Stimulated activated CD8-positive, alpha-beta memory T cell treated with anti-CD3 and anti-CD28 coated beads, Interleukin-4, amount 100 ng/mL, for 48 hours (primary cell): ENCODE data around the gene NDUFAF3.

Experiments used
- DNase-seq: peaks from one replicate; pipeline ENCODE4 v3.0.0-alpha.2; 2020

NDUFAF3 gene, protein sequence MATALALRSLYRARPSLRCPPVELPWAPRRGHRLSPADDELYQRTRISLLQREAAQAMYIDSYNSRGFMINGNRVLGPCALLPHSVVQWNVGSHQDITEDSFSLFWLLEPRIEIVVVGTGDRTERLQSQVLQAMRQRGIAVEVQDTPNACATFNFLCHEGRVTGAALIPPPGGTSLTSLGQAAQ

DNA sequence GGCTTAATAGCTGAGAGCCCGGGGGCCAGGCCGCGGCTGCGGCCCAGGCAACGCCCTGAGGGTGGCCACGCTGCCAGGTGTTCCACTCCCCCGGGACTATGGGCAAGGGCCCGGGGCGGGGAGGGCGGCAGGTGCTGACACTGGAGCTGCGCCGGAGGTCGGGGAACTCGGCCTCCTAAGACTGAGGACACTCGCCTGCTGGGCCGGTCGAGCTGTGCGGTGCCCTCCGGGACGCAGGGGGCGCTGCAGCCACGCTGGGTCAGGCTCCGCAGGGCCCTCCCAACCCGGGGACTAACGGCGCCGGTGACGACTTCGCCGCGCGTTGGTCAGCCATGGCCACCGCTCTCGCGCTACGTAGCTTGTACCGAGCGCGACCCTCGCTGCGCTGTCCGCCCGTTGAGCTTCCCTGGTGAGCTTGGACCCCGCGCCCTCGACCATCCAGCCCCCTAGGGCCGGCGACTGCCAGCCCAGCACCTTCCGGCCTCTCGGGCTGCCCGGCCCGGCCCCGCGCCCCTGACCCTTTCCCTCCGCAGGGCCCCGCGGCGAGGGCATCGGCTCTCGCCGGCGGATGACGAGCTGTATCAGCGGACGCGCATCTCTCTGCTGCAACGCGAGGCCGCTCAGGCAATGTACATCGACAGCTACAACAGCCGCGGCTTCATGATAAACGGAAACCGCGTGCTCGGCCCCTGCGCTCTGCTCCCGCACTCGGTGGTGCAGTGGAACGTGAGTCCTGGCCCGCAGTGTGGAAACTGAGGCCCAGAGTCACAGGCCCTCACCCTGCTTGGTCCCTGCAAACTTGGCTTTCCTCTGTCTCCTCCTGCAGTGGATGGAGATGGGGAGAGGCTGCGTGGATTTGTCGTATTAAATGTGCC is at the start of gene NDUFAF3:
Gene NDUFAF3, plus strand, starts transcription at position 309 of the 875 bp plus-strand sequence. Its CDS starts 24 bp downstream, at position 333.
- DNase-seq: peak; percentile 95

DNA sequence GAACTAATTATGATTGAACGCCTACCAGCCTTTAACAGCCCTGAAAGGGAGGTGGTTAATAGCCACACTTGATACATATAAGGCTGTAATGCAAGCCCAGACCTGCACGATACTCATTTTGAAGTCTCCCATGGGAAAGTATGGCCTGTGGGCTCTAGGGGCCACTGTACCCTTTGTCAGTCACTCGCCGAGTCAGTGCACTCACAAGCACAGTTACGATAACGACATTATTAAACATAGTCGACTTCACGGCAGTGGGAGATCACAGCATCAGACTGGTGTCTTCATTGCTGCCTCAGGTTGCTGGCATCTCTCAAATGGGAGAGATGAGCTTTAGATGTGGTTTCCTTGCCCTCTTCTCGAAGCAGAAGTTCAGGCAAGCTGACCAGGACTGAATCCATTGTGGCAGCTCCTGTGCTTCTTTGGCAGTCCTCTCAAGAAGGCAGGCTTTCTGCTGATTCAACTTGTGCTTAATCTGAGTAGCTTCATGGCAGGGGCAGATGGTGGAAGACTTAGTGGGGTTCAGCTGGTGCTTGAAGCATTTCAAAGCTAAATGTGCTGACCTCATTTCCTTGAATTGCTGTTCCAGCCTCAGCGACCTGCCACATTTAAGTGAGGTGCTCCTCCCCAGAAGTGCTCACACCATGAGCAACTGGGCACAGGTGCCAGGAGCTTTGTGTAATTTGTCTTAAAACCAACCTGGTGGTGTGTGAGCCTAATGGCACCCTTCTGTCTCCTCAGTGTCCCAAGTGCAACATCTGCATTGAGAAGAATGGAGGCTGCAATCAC is 47.7 kb upstream of the NDUFAF3 start:
- no peak for DNase-seq

DNA sequence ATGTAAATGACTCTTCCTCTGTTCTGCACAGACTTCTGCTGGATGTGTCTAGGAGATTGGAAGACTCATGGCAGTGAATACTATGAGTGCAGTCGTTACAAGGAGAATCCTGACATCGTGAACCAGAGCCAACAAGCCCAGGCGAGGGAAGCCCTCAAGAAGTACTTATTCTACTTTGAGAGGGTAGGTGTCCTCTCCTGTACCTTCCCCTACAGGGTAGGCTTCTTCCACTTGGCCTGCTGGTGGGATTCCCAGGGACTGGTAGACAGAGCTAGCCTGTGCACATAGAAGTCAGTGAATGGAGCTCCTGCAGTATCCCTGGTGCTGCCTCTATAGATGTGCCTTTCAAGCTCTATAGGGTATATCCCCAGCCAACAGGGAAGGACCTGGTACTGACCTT is 42.5 kb upstream of the NDUFAF3 start:
- no peak for DNase-seq

DNA sequence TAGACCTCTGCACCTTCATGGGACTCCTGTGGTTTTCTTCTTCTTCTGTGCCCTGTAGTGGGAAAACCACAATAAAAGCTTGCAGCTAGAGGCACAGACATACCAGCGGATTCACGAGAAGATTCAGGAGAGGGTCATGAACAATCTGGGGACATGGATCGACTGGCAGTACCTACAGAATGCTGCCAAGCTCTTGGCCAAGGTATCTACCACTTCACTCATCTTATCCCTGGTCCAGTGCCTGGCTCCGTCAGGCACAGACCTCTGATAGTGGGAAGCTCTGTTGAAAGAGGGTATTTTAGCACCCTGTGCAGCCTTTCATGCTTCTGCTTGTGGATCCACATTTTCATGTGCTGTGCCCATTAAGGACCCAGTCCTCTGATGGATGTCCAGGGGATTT is 41.6 kb upstream of the NDUFAF3 start:
- no peak for DNase-seq

DNA sequence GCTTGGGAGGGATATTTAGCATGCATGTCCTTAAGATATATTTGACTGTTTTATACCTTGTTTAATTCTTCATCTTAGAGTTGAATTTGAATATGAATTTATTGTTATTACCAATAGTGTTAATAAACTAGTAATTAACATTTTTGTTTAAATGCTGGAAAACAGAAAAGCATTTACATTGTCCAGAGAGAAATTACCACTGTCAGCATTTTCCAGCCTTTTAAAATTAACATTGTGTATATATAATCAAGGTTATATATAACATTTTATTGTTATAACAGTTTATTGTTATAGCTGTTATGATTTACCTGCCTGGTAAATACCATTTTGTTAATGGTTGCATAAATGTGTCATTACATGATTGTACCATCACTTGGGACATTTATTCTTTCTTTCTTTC is 39.9 kb upstream of the NDUFAF3 start:
- DNase-seq: no peak

DNA sequence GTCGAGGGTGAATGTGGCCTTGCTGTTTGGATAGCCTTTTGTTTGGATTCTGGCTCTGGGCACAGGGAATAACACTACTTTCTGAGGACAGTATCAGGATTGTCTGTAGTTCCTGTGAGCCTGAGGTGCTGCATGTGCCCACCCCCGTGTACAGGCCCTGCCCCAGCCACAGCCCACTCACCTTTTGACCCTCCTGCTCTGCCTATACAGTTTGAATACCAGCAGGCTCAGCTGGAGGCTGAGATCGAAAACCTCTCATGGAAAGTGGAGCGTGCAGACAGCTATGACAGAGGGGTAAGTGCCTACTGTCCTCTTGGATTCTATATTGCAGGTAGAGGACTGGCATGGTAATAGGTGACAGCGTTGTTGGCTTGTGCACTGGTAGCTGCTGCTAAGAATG is 39.2 kb upstream of the NDUFAF3 start:
- no peak for DNase-seq

DNA sequence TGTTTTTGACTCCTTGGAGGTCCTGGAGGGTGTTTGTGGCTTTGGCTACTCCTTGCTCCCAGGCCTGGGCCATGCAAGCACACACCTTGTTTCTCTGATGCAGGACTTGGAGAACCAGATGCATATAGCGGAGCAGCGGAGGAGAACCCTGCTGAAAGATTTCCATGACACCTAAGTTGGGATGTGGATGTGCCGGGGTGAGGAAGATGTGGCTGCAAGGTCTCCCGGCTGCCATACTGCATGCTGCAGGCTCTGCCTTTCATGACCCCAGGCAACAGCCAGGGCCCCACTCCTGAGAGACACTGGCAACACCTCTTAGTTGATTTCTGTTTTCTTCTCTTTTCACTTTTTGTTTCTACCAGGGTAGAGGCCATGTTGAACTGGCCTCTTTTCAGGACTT is 38.8 kb upstream of the NDUFAF3 start:
- no peak for DNase-seq

DNA sequence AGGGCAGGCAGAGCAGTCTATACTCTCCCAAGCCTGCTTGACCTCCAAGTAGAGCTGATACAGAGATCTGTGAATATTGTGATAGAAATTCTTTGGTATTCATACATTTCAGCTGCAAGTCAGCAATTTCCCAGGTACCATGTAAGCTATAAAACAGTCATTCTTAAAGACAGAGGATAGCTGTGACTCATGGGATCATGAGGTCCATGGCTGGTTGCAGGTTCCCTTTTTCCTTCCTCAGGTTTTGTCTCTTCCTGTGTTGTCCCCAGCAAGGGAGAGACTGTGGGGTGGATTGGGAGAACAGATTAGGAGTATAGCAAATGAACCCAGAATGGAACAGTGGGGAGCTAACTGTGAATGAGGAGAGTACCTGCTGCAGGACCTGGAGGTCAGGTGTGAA is 37.3 kb upstream of the NDUFAF3 start:
- DNase-seq: no peak

DNA sequence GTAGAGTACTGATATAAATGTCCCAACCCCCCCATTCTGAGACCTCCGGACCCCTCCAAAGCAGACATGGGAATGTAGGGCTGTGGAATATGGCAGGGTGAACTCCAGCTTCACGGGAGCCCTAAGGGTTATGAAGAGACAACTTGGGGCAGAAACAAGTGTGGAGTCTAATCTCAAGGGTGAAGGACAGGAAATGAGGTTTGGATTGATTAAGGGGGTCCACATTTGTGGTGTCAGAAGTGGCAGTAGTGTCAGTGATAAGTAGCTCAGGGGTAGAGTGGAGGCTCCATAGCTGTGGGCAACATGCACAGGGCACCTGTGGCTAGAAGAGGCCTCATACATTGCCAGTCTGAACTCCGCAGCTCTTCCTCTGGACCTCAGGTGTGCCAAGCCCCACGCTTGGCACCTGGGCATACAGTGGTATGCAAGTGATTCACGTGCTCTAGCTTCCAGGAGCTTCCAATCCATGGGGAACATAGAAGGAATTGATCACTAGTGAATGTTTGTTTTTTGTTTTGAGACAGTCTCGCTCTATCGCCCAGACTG is 36.0 kb upstream of the NDUFAF3 start:
- DNase-seq: no peak

DNA sequence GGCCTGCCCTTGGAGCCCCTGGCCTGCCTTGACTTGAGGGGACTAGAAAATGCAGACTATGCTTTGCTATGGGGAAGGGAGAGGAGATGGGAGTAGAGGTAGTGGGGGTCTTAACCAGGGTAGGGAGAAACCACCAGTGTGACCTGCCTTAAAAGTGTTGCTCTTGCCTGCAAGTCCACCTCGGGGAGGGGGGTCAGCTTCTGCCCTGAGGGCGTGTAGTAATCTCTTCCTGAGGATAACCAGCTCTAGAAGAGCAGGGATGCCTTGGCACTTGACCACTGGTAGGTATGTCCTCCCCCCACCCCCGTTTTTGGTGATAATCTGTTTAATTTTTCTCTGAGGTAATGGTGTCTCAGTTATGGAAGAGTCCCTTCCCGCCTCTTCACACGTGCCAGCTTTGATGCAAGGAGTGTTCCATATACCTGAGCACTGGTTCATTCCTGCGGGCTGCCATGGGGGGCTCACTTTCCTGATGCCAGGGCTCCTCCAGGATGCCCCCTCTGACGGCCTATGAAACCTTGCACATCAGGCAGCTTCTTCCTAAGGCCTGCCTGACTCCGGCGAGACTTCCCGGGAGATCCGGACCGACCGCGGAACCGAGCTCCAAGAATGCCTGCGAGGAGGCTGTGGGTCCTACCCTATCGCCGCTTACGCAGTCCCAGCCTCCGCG is 32.7 kb upstream of the NDUFAF3 start:
- DNase-seq: no peak

DNA sequence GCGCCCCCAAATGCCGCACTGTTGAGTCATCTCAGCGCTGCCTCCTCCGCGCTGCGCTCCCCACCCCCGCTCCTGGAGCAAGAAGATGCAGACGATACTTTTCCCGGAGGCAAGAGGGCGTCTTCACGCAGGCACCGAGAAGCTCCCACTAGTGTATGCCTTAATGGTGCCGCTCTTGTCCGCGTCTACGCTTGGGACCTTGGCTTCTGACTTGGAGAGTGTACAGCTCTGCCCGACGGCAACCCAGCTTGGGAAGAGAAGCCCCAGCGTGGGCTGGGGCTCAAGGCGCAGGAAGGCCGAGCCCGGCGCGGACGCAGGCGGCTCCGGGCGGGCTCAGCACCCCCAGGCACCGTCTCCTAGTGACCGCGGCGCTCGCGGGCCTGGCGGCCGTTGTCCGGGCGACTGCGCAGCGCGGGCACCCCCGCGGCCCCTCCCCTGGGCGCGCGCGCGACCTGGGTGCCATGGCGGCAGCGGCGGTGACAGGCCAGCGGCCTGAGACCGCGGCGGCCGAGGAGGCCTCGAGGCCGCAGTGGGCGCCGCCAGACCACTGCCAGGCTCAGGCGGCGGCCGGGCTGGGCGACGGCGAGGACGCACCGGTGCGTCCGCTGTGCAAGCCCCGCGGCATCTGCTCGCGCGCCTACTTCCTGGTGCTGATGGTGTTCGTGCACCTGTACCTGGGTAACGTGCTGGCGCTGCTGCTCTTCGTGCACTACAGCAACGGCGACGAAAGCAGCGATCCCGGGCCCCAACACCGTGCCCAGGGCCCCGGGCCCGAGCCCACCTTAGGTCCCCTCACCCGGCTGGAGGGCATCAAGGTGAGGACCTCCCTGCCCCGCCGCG is 31.9 kb upstream of the NDUFAF3 start, which contains the start of gene P4HTM:
Gene P4HTM, plus strand, starts transcription at position 446 of the 840 bp plus-strand sequence. Its CDS starts 16 bp downstream, at position 462.
- DNase-seq: peak; percentile 88

DNA sequence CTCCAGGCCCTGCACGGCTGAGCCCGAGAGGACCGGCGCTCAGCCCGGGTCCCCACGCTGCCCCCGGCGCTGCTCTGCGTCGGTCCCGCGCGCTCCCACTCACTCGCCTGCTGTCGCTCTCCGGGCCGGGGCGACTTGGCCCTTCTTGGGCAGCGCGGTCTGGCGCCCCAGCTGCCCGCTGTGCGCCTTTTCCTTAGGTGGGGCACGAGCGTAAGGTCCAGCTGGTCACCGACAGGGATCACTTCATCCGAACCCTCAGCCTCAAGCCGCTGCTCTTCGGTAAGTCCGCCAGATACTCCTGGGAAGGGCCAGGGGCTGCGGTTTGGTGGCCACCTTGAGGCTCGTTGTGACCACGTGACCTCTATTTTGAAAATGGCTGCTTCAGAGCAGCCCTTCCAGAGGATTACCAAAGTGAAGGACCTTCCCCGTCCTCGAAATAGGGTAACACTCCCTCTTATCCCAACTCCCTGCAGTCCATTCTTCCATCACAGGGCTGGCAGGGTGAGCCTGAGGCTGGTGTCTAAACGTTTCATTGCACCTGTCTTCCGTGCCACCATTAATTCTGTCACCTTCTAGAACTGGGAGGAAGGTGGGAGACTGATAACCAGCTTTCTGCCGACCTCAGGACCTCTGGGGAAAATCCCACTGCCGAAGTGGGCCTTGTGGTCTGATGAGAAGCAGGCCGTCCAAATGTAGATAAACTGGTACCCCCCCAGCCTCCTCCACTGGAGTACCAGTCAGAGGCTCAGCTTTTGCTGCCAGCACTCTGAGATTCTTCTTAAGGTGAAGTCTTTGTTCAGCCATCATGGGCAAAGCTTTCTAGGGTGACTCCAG is 31.1 kb upstream of the NDUFAF3 start:
- peak; percentile 58 for DNase-seq

DNA sequence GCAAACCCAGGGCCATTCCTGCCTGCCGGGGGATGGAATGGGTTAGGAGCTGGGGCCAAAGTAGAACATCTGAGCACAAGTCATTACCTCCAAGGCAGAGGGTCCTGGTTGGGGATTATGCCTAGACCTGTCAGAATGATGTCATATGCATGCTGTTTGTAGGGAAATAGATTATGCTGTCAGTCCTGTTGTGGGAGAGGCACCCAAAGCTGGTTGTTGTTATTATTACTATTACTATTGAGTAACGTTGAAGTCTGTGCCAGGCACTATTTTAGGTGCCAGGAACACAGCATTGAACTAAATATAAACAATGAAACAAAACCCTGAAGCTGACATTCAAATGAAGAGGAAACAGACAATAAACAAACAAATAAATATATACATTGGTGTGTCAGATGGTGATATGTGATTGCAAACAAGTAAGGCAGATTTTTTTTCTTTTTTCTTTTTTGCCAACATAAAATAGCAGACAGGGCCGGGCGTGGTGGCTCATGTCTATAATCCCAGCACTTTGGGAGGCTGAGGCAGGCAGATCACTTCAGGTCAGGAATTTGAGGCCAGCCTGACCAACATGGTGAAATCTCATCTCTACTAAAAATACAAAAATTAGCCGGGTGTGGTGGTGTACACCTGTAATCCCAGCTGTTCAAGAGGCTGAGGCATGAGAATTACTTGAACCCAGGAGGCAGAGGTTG is 29.9 kb upstream of the NDUFAF3 start:
- DNase-seq: no peak

DNA sequence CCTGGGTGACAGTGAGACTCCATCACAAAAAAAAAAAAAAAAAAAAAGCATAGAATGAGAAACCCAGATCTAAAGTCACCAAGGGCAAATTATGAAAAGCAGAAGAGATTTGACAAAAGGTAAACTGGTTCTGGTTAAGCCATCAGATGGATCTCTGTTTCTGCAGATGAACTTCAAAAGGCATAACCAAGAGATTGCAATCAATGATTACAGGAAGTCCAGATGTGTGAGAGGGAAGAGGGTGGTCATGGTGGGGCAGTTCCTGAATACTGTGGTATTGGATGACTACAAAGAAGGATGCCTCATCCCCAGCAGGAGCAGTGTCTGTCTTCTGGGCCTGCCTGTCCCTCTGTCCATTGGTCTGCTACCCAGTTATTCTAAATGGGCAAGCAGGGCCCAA is 28.1 kb upstream of the NDUFAF3 start:
- DNase-seq: no peak

DNA sequence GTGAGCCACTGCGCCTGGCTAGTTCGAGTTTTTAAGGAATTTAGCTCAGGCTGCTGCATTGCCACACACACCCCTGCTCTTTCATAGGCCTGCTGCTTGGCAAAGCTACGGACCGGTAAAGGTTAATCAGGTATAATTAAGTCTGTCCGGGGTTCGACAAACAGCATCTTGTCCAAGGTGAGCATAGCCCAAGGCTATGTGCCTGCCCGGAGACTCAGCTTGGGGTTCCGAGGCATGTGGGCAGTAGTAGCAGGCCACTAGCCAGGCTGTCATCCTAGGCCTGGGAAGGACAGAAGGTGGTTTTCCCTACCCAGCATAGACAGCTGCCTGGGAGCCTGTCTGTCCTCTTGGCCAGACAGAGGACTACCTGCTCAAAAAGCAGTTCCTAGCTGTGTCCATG is 25.3 kb upstream of the NDUFAF3 start:
- no peak for DNase-seq

DNA sequence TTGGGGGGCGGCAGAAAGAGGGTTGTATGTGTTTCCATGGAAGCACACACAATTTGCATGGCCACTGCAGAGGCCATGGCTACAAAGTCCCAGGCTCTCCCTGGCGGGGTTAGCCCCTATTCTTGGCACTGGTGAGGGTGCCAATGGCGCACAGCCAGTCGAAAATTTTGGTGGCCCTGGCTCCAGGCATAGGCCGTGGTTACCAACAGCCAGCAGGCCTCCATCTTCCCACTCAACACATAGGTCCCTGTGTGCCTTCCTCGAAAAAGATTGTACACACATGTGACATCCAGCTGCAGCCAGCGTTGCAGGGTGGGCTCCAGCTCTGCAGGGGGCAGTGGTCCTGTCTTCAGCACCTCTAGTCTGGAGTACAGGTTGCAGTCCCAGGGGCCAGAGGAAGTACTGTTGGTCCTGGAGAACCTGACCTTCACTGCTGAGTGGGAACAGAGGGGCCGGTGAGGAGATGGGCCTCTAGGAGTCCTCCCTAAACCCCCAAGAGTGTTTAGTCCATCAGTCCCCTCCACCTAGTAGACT is 24.8 kb upstream of the NDUFAF3 start:
- no peak for DNase-seq

DNA sequence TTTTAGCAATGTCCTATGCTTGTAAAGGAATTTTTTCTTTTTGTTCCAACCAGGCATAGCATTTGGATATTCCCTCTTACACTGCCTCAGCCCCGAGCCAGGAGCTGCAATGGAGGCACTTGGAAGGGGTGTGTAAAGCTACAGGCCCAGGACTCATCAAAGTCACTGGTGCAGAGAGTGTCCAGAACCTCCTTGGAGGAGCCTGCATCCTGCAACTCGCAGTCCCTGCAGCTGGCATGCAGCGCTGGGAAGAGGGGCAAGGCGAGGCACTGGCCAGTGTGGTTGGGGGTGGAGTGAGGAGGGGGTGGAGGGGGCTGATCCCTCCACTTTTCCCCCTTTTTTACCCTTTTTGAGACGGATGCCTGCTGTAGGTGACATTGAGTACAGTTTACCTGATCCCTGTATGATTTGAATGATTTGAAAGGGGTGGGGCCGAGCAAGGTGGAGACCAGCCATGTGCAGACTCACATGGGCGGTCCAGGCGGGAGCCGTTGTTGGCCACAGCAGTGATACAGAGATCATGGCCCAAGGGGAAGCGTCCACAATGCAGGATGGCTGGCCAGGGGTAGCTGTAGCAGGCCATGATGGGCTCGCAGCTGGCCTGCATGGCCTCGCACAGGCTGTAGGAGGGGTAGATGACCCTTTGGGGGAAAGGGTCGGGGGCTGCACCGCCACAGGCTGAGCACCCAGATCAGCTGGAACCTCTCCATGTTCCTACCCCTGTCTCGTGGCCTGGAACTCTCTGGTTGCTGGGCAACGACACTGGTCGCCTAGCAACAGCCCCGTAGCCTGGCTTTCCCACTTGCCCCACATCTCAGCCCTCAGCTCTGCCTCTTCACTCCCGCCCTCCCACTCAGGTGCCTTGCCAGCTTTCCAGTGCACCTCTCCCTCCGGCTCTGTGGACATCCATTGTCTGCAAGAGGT is 23.9 kb upstream of the NDUFAF3 start:
- DNase-seq: no peak

DNA sequence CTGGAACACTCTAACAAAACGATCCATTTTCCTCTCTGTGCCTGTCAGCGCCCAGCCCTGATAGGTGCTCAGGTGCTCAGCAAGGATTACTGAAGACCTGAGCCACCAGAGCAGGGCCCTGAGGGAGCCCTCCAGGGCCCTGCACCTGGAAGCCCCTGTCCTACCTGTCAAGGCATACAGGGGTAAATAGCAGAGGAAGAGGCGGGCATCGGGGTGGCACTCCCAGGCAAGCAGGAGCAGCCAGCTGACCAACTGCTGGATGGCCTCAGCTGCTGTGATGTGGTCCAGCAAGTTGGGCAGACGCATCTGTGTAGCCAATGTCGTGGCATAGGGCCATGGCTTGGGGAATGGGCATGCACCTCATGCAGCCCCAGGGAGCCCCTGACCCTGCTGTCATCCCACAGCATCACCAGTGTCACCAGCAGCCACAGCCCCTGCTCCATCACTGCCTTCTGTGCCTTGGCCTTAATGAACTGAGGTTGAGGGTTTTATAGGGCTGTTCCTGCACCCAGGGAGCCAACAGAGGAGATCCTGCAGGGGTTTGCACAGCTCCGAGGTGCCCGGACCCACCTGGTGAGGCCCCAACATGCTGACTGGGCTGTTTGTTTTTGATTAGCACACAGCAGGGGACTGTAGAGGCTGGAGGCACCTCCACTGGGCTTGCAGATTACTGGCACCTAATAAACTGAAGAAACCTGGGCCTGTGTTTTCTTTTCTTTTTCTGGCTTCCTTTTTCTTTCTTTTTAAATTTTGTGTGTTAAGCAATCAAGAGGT is 22.6 kb upstream of the NDUFAF3 start:
- DNase-seq: no peak
